Lower lobe of right lung (tissue), 2 donors: ENCODE results near the gene LBHD1. TPM values are rescaled to one million over a fixed set of nuclear protein-coding genes. Genes with fewer than 3 reads are reported as not detected.

Experiments used
- ATAC-seq, 2 donors: fragments of 200-7000 bp; cut with Tn5 transposase; one replicate each; pipeline ENCODE4 v1.9.1; 2020 to 2022; ENCODE audit warnings: mild to moderate bottlenecking in 2 of 2, moderate library complexity in 2 of 2
- DNase-seq: peaks from one replicate; pipeline ENCODE4 v3.0.0-alpha.2; 2020
- H3K27ac ChIP-seq: fragments of 200-600 bp; one replicate; pipeline ENCODE4 v1.8.0; 2022
- H3K27me3 ChIP-seq: fragments of 200-600 bp; one replicate; pipeline ENCODE4 v1.8.0; 2022; ENCODE audit warnings: low read depth
- H3K36me3 ChIP-seq: fragments of 200-600 bp; one replicate; pipeline ENCODE4 v1.8.0; 2022; ENCODE audit warnings: mild to moderate bottlenecking
- H3K4me1 ChIP-seq: fragments of 200-600 bp; one replicate; pipeline ENCODE4 v1.8.0; 2022
- H3K4me3 ChIP-seq: fragments of 200-600 bp; one replicate; pipeline ENCODE4 v1.8.0; 2022; ENCODE audit warnings: mild to moderate bottlenecking
- H3K9me3 ChIP-seq: fragments of 200-600 bp; one replicate; pipeline ENCODE4 v1.8.0; 2022
- intact Hi-C: fragments of 100-400 bp; cut with DNase I; formaldehyde crosslinking; loops from one replicate; pipeline ENCODE4 v1.11.0; 2022
- total RNA-seq: library from RNA; stranded (reverse); fragmentation: NEBNext Ultra II Directional; extraction: Animal tissue kit (Norgen Biotek cat#: 25700); gene quantifications from one replicate; pipeline ENCODE4 v1.2.1, GENCODE V29; 2021
- TF ChIP-seq, protein P1 (sequence below): fragments of 200-600 bp; IDR thresholded peaks from one replicate; pipeline ENCODE4 v1.8.0; 2022; ENCODE audit warnings: antibody characterized with exemption, mild to moderate bottlenecking
- donor health status: DM: no; HTN: yes; CAD: no; lungs with severe emphysema.

Gene LBHD1
- total RNA-seq, 1 donor from 2014 or later = 11.1 TPM

DNA sequence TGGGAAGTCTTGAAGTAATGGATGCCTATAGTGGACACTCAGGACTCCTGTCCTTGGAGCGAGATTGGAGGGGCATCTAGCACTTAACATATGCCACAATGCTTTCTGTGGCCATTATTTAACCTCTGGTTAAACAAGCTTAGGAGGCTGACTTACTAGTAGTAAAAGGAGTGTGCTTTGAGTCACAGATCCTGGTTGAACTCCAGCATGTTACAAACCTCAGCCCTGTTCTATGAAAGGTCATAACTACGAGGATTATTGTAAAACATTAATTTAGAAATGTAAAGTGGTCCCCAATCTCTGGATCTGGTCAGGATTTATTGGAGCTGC lies 1.1 kb upstream of the LBHD1 start:
- DNase-seq (no peak), ATAC-seq (no peak)
- no peak overlapping the region for H3K27ac ChIP-seq
- intact Hi-C loops = no loop called here
- H3K4me1 ChIP-seq = peaks cover 43% of the 10 kb centered on the region
- no peaks in the 10 kb centered on the region for H3K27me3 ChIP-seq
- H3K4me3 ChIP-seq = no peak overlapping the region
- TF ChIP-seq, protein P1, sequence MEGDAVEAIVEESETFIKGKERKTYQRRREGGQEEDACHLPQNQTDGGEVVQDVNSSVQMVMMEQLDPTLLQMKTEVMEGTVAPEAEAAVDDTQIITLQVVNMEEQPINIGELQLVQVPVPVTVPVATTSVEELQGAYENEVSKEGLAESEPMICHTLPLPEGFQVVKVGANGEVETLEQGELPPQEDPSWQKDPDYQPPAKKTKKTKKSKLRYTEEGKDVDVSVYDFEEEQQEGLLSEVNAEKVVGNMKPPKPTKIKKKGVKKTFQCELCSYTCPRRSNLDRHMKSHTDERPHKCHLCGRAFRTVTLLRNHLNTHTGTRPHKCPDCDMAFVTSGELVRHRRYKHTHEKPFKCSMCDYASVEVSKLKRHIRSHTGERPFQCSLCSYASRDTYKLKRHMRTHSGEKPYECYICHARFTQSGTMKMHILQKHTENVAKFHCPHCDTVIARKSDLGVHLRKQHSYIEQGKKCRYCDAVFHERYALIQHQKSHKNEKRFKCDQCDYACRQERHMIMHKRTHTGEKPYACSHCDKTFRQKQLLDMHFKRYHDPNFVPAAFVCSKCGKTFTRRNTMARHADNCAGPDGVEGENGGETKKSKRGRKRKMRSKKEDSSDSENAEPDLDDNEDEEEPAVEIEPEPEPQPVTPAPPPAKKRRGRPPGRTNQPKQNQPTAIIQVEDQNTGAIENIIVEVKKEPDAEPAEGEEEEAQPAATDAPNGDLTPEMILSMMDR = no peak
- H3K9me3 ChIP-seq = no peaks in the 10 kb centered on the region
- peaks cover 50% of the 10 kb centered on the region for H3K36me3 ChIP-seq

DNA sequence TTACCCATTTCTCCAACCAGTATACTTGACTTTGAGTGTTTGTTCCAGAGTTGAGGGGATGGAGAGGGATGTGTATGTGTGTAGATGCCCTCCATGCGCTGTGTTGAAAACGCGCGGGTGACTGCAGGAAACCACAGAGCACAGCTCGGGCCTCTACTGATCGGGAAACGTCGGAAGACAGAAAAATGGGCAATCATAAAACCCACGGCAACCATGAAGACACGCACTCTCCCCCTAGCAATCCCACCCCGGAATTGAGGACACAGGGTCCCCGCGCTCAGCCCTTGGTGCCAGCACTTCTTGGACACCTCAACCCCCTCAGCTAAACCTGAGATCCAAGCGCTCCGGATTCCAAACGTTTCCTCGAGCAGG lies 845 bp downstream of the LBHD1 start:
- Histone ChIP-seq H3K36me3 (peaks cover 49% of the 10 kb centered on the region), H3K9me3 (no peaks in the 10 kb centered on the region), H3K4me3 (peak overlapping the region; percentile 98), H3K4me1 (peaks cover 51% of the 10 kb centered on the region), H3K27me3 (no peaks in the 10 kb centered on the region), H3K27ac (peak overlapping the region; percentile 93)
- no peak for DNase-seq
- TF ChIP-seq, protein P1 = no peak
- peak; percentile 52 to 55 for ATAC-seq
- intact Hi-C loops = no loop called here

DNA sequence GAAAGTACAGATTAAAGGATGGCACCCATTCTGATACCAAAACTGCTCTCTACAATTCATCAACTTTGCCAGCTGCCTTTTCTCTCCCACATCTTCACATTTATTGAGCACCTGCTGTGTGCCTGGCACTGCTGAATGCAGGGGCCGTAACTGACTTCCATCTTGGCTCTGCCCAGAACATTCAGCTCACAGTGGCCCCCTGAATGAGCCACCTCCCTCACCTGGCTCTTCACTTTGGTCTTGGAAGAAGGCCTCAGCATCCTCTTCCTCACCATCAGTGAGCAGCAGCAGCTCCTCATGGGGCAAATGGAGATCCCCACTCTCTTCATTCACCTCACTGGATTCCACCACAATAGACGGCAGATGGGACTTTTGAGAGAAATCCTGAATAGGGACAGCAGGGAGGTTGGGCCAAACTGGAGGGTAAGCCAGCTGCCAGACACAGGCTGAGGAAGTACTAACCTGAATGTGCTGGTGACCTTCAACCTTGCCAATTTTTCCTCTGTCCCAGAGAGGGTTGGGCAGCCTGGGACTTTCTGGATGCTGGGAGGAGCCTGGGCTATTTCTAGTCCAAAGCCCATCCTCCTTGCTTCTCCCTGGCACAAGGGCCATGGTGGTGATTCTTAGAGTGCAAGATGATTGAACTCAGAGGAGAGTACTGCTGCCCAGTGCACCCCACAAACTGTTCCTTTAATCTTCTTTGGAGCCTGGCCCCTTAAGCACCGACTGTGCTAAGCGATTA lies 2.5 kb downstream of the LBHD1 start:
- DNase-seq = no peak
- H3K4me3 ChIP-seq = no peak overlapping the region
- no peak overlapping the region for H3K27ac ChIP-seq
- no peaks in the 10 kb centered on the region for H3K27me3 ChIP-seq
- H3K4me1 ChIP-seq = peaks cover 54% of the 10 kb centered on the region
- no peaks in the 10 kb centered on the region for H3K9me3 ChIP-seq
- intact Hi-C loops = no loop called here
- H3K36me3 ChIP-seq = peaks cover 35% of the 10 kb centered on the region
- no peak for ATAC-seq
- TF ChIP-seq, protein P1 = no peak

DNA sequence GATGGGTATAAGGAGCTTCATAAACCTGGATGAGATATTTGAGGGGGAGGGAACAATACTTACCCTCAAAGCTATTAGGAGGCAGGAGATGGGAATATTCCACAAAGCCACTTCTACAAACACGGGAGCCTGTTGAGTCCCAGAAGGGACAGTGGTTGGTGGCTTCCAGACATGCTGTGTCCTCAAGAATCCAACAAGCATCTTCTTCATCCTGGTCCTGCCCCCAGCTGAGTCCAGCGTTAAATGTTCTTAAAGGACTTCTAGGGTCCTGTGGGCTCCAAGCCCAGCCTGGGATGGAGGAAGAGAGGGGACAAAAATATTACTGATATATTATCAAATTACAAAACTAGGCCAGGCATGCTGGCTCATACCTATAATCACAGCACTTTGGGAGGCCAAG lies 4.6 kb downstream of the LBHD1 start:
- no peak for ATAC-seq
- Histone ChIP-seq H3K36me3 (peaks cover 24% of the 10 kb centered on the region), H3K27ac (no peak overlapping the region), H3K9me3 (no peaks in the 10 kb centered on the region), H3K4me3 (no peak overlapping the region), H3K4me1 (peaks cover 56% of the 10 kb centered on the region), H3K27me3 (no peaks in the 10 kb centered on the region)
- no peak for DNase-seq
- TF ChIP-seq, protein P1 = no peak
- intact Hi-C loops = no loop called here

- peaks cover 28% of the 10 kb centered on the region for H3K36me3 ChIP-seq
- intact Hi-C loops = no loop called here
Observed at GRCh38 chr11:62666259-62666926, 5.7 kb downstream of the LBHD1 start.

More at GRCh38 chr11:62666259-62666926, 5.7 kb downstream of the LBHD1 start:
- peak overlapping the region; percentile 91 for H3K27ac ChIP-seq
- H3K4me3 ChIP-seq = peak overlapping the region; percentile 92
- DNase-seq (no peak), ATAC-seq (no peak)
- TF ChIP-seq, protein P1 = no peak
- H3K9me3 ChIP-seq = no peaks in the 10 kb centered on the region
- H3K27me3 ChIP-seq = no peaks in the 10 kb centered on the region
- peaks cover 52% of the 10 kb centered on the region for H3K4me1 ChIP-seq
